Glutamatergic neuron (in vitro differentiated cells): ENCODE measurements around the gene ARFGEF3. TPM values are rescaled to one million over a fixed set of nuclear protein-coding genes. Genes with fewer than 3 reads are reported as not detected.

ENCODE experiments used
- DNase-seq: peaks from one replicate; pipeline ENCODE4 v3.0.0; 2022
- H3K27ac Mint-ChIP-seq: one replicate; pipeline ENCODE4 v1.8.0; 2020; ENCODE audit warnings: mild to moderate bottlenecking, mixed read lengths, inconsistent platforms; ENCODE audit not compliant: unreplicated experiment
- H3K27me3 Mint-ChIP-seq: one replicate; pipeline ENCODE4 v1.8.0; 2020; ENCODE audit warnings: mild to moderate bottlenecking, moderate library complexity, mixed read lengths, inconsistent platforms; ENCODE audit not compliant: unreplicated experiment
- H3K36me3 Mint-ChIP-seq: one replicate; pipeline ENCODE4 v1.8.0; 2020; ENCODE audit warnings: mild to moderate bottlenecking, mixed read lengths, inconsistent platforms; ENCODE audit not compliant: unreplicated experiment
- H3K4me1 Mint-ChIP-seq: one replicate; pipeline ENCODE4 v1.8.0; 2020; ENCODE audit warnings: mild to moderate bottlenecking, low read depth, mixed read lengths, inconsistent platforms; ENCODE audit not compliant: unreplicated experiment
- H3K4me3 Mint-ChIP-seq: one replicate; pipeline ENCODE4 v1.8.0; 2020; ENCODE audit warnings: mild to moderate bottlenecking, mixed read lengths, inconsistent platforms; ENCODE audit not compliant: unreplicated experiment
- H3K9me3 Mint-ChIP-seq: one replicate; pipeline ENCODE4 v1.8.0; 2020; ENCODE audit warnings: mild to moderate bottlenecking, moderate library complexity, mixed read lengths, inconsistent platforms; ENCODE audit not compliant: unreplicated experiment
- total RNA-seq: library from RNA; stranded (reverse); fragmentation: NEBNext Ultra II Directional; extraction: Animal tissue kit (Norgen Biotek cat#: 25700); gene quantifications from one replicate; pipeline ENCODE4 v1.2.1, GENCODE V29; 2021; ENCODE audit not compliant: unreplicated experiment
- TF ChIP-seq, protein P1 (sequence below): fragments of 200-600 bp; sonication (generic); IDR thresholded peaks from one replicate; pipeline ENCODE4 v1.5.0; 2021; ENCODE audit not compliant: partially characterized antibody, unreplicated experiment

The ARFGEF3 gene
- total RNA-seq, 1 donor from 2014 or later, result 15.3 TPM

DNA sequence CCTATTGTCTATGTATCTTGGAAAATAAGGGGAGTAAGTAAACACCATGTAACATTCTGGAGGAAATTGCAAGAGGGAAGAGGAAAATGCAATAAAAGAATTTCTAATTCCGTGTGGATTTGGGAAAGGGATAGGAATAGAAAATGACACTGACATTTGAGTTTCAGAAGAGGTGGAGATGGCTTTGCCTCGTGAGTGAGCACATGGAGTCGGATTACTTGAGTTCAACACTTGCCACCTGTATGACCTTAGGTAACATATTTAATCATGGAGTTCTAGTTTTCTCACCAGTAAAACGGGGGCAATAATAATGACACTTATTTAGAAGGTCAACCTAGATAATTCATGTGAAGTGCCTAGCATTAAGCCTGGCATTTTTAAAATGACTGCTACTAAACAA is 67.3 kb downstream of the ARFGEF3 start:
- peaks cover 2% of the 10 kb centered on the region for H3K9me3 Mint-ChIP-seq

DNA sequence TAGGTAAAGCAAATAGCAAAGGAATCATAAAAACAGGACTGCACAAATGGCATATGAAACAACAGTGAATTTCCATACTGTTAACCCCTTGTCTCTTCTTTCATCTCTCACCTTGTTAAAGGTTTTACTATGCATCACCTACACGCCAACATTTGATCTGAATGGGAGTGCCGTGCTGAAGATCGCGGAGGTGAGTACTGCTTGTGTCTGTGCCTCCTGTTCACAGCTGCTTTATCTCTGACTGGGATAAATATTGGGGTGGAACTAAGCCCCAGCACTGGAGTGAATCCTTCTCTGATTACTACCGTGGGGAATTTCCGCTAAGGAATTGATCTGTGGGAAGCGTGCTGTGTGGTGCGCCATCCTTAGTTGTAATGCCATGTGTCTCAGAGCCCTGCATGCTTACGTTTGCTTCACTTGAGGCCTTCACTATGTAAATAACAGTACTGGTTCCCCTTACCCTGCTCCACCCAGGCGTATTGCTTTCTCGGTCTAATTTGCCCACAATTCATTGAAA is 68.0 kb downstream of the ARFGEF3 start:
- Mint-ChIP-seq H3K4me1 (peaks cover 40% of the 10 kb centered on the region), H3K27ac (peak overlapping the region; percentile 0), H3K4me3 (no peak overlapping the region), H3K9me3 (peaks cover 2% of the 10 kb centered on the region), H3K27me3 (no peaks in the 10 kb centered on the region), H3K36me3 (no peaks in the 10 kb centered on the region)
- TF ChIP-seq, protein P1, sequence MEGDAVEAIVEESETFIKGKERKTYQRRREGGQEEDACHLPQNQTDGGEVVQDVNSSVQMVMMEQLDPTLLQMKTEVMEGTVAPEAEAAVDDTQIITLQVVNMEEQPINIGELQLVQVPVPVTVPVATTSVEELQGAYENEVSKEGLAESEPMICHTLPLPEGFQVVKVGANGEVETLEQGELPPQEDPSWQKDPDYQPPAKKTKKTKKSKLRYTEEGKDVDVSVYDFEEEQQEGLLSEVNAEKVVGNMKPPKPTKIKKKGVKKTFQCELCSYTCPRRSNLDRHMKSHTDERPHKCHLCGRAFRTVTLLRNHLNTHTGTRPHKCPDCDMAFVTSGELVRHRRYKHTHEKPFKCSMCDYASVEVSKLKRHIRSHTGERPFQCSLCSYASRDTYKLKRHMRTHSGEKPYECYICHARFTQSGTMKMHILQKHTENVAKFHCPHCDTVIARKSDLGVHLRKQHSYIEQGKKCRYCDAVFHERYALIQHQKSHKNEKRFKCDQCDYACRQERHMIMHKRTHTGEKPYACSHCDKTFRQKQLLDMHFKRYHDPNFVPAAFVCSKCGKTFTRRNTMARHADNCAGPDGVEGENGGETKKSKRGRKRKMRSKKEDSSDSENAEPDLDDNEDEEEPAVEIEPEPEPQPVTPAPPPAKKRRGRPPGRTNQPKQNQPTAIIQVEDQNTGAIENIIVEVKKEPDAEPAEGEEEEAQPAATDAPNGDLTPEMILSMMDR, result no peak
- no peak for DNase-seq

More for the DNA sequence above, 67.3 kb downstream of the ARFGEF3 start:
- Mint-ChIP-seq H3K27me3 (no peaks in the 10 kb centered on the region), H3K4me1 (peaks cover 40% of the 10 kb centered on the region), H3K36me3 (no peaks in the 10 kb centered on the region), H3K4me3 (no peak overlapping the region), H3K27ac (peak overlapping the region; percentile 10)
- TF ChIP-seq, protein P1, result no peak
- DNase-seq, result no peak

GRCh38 chr6:138230221-138230620 is 68.5 kb downstream of the ARFGEF3 start:
- H3K4me1 Mint-ChIP-seq, result peaks cover 40% of the 10 kb centered on the region
- TF ChIP-seq, protein P1, result no peak
- peaks cover 2% of the 10 kb centered on the region for H3K9me3 Mint-ChIP-seq
- no peak for DNase-seq
- H3K36me3 Mint-ChIP-seq, result no peaks in the 10 kb centered on the region
- no peak overlapping the region for H3K4me3 Mint-ChIP-seq
- peak overlapping the region; percentile 0 for H3K27ac Mint-ChIP-seq
- no peaks in the 10 kb centered on the region for H3K27me3 Mint-ChIP-seq

DNA sequence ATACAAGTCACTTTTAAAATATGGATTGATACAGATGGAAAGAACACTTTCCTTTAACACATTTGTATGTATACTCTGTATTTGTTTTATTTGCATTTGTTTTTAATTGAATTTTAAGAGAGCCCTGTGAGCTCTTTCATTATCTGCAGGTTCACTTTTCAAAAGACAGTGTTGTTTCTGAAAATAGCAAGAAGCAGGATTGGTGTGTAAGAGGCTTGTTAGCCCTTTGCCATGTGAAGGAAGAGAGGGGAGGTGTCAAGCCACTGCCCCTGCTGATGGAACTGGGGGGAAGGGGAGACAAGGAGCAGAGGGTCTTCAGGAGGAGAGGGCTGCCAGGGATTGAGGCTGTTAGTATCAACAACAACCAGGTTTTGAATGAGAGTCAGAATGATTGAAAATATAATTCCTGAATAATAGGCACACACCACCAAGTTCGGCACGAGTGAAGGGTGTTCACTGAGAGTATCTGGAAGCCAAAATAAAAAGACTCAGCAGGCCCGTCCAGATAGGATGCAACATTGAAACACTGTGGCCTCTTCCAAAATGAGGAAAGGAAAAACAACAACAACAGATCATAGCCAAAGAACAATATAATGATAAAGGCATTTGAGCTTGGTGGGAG is 69.1 kb downstream of the ARFGEF3 start:
- Mint-ChIP-seq H3K9me3 (peaks cover 2% of the 10 kb centered on the region), H3K4me1 (peaks cover 38% of the 10 kb centered on the region), H3K36me3 (no peaks in the 10 kb centered on the region), H3K27ac (no peak overlapping the region), H3K27me3 (no peaks in the 10 kb centered on the region), H3K4me3 (no peak overlapping the region)
- DNase-seq, result no peak
- TF ChIP-seq, protein P1, result no peak

DNA sequence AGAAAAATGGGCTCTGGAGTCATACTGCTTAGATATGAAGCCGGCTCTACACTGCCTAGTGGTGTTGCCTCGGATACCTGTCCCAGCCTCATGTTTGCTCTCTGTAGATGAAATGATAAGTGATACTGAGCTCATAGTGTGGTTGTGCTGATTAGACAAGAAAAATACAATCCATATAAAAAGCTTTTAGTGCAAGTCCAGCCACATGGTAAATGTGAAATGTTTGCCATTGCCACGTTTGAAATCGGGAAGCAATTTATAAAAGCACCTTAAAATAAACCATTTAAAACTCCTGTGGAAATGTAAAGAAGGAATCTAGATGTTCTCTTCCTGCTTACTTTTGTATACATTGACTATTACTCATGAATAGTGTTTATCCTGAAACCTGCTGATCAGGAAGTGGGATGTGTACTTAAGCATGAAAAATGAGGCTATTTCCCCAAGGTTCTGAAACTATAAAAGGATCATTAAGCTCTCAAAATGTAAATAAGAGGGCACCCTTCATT is 69.7 kb downstream of the ARFGEF3 start:
- Mint-ChIP-seq H3K4me3 (no peak overlapping the region), H3K4me1 (peaks cover 33% of the 10 kb centered on the region), H3K36me3 (no peaks in the 10 kb centered on the region), H3K27ac (no peak overlapping the region), H3K27me3 (no peaks in the 10 kb centered on the region), H3K9me3 (peaks cover 2% of the 10 kb centered on the region)
- TF ChIP-seq, protein P1, result no peak
- no peak for DNase-seq
